PC-3 (cell line): Measurements from ENCODE around the gene JAZF1.

ENCODE experiments used
- CTCF ChIP-seq: fragments of 300-600 bp; sonication (generic); conservative IDR thresholded peaks from 2 replicates; pipeline ENCODE4 v1.5.1; 2017; ENCODE audit warnings: antibody characterized with exemption, low read depth, mild to moderate bottlenecking, low read length
- EZH2 ChIP-seq: fragments of 300-600 bp; sonication (generic); IDR thresholded peaks from one replicate; pipeline ENCODE4 v1.6.1; 2017; ENCODE audit warnings: antibody characterized with exemption, mild to moderate bottlenecking, low read length; ENCODE audit not compliant: unreplicated experiment
- EZH2phosphoT487 ChIP-seq: fragments of 300-600 bp; sonication (generic); IDR thresholded peaks from 2 replicates; pipeline ENCODE4 v1.6.1; 2018; ENCODE audit warnings: mild to moderate bottlenecking, antibody characterized with exemption, low read length, borderline replicate concordance

GRCh38 chr7:28211006-28211405, 30.4 kb upstream of the JAZF1 start:
- TF ChIP-seq CTCF (no peak), EZH2 (no peak), EZH2phosphoT487 (no peak)
